NCI-H128 (cell line): Measurements from ENCODE around the gene CD59.
A peak's percentile ranks its signal among the peaks of the same experiment; 100 is the strongest.
"Not testable (repeated sequence)": the region's sequence is repeated elsewhere in the genome, so short reads cannot be mapped to it uniquely, and the experiment has no call there.

ENCODE experiments used
- DNase-seq: peaks from one replicate; lab custom pipeline; 2025; ENCODE audit not compliant: unreplicated experiment; lab: John Stamatoyannopoulos, UW

The CD59 gene

DNA sequence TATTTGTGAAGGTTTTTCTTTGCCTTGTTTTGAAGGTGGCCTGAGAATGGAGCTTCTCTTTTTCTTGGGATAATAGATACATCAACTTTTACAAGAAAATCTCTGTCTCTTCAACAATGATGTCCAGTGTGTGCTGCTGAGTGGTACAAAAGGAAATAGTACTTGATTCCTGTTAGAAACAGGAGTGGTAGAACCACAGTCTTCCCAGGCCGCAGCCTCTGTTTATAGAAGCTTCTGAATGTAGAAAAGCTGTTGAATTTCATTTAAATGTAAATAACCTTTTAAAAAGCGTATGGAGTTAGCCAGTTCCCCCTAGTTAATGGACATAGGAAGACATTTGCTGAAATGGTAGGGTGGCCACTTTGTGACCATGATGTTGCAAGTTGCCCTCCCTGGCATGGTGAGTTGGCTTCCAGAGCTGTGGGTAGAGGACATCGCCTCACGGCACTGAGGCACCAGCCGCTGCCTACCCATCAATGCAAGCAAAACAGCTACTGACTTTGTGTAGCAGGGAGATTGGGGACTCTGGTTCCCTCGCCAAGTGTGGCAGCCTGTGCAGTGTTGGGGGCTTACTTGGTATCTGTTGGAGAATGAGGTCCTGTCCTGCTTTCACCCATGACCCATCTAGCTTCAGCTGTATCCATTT, 67.1 kb downstream of the CD59 start:
- DNase-seq: no peak

DNA sequence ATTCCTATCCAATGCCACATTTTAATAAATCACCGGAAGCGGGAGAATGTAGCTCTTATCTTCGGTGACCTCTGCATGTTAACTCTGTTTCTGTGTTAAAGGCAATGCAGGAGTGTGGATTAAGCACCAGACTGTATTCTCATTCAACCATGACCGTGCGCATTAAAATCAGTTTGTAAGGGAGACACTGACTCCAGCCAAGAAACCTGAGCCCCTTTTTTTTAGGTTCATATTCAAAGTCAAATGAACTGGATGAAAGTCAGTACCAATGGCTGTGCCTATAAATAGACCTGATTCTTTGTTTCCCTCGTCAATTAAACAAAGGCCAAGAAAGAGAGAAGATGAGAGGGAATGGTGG, 67.8 kb downstream of the CD59 start:
- peak; percentile 60 for DNase-seq

DNA sequence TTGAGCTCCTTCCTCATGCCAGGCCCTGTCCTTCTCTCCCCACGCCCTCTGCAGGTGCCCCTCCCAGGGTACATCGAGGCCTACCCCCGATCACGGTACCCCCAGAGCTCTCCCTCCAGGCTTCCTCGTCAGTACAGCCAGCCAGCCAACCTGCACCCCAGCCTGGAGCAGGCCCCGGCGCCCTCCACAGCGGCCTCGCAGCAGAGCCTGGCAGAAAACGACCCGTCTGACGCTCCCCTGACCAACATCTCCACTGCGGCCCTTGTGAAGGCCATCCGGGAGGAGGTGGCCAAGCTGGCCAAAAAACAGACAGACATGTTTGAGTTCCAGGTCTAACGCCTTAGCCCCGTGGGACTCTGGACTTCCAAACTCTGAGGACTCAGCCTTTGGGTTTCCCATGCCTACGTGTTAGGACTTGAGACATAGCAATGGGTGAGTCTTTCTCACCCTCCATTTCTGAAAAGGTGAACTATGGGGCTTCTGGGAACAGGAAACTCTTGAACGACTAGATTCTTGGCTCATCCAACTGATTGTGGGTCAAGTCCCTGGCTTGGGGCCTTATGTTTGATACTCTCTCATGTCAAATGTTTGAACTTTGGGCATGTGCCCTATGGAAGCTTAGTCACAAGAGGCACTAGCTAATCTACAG, 68.3 kb downstream of the CD59 start:
- DNase-seq: no peak

DNA sequence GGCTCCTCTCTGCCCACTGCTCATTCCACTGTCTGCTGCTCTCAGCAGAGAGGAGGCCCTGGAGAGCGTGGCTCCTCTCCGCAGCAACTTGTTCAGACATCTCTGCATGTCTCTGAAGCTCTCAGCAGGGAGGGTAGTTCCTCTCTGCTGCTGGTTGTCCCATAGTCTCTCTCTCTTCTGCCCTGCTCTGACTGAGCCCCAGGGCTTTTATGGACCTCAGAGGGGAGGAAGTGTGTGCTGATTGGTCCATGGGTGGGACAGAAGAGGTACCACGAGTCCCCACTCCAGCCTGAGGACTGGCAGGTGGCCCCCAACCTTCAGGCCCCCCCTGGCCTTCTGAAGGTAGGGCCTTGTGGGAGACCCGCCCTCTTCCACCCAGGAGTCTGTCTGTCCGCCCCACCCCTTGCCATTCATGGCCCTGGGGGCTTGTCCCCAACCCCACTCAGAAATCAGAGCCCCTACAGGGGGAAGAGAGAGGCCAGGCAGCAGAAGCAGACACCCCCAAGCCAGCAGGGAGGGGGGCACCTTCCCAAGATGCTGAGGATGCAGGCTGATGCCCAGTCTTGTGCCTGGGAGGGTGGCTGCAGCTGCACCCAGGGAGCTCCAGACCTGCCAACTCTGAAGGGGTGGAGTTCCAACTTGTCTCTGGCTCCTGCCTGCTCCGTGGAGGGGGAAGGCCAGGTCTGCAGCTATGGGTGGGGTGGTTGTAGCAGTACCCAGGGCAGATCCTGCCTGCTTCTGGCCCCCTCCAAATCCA, 70.7 kb downstream of the CD59 start:
- DNase-seq: no peak

DNA sequence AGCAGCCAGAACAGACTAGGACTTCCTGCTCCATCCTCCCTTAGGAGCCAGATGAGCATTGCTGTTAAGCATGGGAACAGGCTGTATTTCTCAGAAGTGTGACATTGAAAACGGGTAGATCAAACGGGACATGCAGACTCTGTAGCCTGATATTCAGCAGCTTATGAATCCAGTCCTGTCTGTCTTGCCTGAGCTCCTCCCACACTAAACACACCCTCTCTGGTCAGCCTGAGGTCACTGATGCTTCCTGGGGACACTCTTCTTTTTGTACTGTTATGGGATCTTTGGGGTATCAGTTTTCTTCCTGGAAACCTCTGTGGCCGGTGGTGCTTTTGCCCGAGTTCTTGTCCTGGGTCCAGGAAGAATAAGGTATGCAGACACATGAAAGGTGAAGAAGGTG, 71.4 kb downstream of the CD59 start:
- no peak for DNase-seq

DNA sequence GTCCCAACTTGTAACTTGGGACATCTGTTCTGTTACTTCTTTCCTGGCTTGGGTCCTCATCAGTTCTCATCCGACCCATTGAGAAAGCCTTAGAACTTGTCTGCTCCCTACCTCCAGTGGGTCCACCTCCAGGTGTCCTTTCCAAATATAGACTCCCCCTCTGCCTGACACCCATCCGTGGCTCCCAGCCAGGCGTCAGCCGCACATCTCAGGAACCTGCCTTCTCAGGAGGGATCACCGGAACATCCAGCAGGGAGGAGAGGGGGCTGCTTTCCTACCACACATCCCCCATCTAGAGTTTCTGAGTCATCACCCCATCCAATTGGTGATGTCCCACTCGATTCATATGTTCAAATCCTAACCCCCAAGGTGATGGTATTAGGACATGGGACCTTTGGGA, 72.1 kb downstream of the CD59 start:
- no peak for DNase-seq

DNA sequence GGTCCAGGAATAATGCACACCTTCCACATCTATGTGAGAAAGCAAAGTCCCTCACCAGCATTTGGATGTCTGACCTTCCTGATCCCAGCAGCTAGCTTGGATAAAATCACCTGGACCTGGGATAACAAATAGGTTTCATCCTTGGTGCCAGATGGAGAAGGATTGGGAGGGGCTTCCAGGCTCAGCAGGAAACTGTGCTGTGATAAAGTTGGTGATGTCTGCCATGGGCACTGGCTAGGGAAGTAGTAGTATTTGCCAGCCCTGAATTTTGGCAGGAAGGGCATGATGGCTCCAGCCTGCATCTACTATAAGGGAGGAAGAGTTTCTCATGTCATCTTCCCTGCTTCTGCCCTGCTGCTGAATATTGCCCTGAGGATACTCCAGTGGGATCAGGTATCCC, 73.1 kb downstream of the CD59 start:
- DNase-seq: no peak

DNA sequence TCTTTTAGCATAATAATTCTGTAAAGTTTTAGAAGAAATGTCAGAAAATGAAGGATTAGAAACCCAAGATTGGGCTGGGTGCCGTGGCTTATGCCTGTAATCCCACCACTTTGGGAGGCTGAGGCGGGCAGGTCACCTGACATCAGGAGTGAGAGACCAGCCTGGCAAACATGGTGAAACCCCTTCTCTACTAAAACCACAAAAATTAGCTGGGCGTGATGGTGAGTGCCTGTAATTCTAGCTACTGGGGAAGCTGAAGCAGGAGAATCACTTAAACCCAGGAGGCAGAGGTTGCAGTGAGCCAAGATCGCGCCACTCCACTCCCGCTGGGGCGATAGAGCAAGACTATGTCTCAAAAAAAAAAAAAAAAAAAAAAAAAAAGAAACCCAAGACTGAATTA, 74.7 kb downstream of the CD59 start:
- not testable (repeated sequence) for DNase-seq

DNA sequence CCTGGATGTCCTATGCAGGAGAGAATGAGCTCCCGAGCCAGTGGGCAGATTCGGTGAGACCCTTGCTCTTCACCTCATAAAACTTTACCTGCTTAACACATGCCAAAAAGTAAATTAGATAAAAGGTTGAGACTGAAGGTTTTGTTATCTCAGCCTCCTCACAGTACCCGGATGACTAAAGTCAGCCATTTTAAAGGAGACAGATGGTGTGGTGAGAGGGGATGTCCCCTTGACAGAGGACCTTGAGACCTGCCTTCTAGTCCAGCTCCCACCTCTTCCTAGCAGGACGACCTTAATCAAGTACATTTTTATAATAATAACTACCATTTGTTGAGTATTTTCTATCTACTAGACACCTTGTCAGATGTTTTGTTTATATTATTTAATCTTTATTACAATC, 75.3 kb downstream of the CD59 start:
- DNase-seq: no peak

DNA sequence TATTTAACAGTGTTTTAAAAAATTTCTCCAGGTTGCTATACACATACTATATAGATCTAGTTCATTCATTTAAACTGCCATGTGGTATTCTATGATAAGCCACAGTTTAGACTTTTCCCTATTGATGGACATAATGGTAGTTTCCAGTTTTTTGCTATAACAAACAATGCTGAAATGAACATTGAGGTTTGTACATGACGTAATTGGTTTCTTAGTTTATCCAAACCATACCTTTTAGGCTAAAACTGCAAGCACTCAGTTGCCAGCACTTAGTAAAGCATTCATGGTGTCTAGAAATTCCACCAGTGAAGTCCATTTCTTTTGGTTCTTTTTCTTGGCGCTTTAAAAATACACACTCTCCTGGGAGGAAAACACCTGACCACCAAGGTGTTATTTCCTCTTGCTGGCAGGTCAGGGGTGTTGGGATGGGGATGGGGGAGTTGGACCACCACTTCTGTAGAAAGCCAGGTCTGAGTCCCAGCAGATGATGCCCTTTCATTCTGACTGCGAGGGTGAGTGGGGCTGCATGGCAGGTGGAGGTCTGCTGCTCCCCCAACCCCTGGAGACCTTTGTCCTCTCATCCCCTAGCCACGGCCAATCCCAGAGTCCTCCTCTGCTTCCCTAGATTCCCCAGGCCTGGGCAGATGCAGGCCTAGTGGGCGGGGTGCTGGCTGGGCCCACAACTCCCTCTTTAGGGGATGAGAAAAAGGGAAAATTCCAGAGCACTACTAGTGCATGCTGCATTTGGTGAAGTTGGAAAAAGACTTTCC, 76.7 kb downstream of the CD59 start:
- no peak for DNase-seq

DNA sequence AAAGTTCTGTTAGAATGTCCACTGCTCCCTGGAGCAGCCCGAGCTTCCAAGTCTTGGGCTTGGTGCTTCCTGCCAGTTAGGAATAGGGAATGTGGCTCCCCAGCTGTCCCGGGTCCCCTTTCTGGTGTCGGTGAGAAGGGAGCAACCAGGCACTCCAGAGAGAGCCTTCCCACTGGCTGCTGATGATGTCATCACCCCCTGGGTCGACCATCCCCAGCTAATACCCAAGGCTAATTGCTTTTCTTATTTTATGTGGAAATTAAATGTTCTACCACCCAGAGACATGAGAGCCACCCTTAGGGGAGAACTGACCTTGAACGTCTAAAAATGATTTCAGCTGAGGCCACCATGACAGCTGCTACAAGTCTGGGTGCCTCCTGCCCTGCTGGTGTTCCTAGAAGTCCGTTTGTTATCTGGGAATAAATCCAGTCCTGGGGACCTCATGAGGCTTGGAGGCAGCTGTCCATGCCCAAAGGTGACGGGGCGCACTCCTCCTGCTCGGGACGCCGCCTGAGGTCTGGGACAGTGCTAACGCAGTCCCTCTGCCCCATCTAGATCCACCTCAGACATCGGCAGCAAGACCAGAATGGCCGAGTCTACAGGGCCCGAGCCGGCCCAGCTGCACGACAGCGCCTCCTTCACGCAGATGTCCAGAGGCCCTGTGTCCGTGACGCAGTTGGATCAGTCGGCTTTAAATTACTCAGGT, 77.9 kb downstream of the CD59 start:
- no peak for DNase-seq

DNA sequence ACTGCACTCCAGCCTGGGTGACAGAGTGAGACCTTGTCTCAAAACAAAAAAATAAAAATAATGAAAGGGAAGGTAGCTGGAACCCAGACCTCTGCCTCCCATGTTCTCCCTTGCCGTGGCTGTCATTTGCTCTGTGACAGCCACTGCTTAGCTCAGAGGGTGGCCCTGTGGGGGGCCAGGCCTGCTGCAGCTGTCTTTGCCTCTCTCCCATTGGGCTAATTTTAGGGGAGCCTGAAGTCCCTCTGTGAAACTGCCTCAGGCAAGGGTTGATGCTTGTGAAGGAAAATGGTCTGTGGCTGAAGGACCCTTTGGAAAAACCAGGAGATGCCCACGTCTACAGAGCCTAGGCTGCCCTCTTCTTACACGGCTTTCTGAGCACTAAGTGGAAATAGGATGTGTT, 78.5 kb downstream of the CD59 start:
- DNase-seq: no peak

DNA sequence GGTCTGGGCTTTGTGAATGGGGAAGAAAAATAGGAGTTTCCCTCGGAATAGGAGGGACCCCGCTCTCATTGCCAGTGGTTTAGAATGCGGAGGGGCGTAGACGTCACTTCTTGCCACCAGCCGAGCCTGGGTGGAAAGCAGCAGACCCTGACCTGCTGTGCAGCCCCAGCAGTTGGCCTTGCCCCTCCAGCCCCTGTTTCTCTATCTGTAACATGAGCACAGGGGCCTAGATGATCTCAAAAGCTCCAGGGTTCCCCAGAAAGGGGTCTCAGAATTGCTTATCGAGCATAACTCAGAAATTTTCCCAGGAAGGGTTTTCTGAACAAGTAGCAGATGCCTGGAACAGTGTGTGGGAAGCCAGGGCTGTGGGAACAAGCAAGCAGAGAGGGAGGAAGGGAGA, 79.5 kb downstream of the CD59 start:
- DNase-seq: no peak

DNA sequence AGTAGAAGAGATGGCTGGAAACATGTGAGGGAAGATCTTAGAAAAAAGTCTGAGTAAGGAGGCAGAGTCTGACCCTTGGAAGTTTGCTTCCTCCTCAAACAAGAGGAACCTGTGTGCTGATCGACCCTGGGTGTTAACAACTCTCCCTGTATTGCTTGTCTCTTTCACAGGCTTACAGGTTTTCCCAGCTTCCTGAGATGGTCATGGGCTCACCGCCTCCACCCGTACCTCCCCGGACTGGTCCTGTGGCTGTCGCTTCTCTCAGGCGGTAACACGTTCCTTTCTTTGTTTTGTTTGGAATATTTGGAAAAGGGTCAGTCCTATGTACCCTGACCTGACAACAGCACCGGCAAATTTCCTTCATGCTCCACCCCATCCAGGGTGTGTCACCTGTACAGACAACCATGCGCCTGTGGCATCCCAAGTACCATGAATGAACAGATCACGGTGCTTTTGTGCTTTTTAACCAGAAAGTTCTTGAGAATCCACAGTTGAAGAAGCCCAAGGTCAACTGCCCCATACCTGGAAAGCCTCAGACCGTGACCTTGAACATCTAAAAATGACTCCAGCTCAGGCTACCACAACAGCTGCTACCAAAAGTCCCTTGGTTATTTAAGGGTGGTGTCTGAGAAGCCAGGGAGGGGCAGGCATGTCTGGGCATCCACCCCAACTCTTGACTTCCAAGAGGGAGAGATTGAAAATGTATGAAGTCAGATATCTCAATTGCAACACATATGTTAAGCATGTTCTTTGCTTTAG, 80.2 kb downstream of the CD59 start:
- DNase-seq: no peak

DNA sequence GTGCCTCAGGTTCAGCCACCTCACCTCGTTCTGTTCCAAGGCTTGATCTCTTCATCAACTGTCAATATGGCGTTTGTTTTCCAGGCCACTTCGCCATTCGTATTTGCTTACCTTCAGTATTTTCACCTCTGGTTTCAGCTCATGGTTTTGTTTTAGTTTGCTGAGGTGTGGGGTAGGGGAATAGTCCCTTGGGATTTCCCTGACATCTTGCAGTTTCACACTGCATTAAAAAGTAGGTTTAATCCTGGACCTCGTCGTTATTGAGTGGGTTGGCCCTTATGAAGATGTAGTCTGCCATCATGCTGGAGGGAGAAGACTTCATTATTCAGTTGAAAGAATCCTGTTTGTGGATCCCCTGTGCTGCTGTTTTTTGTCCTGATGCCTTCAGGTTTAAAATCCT, 81.6 kb downstream of the CD59 start:
- no peak for DNase-seq
